Fibroblast of lung (primary cell): ENCODE data around the gene REC114. TPM values are rescaled to one million over a fixed set of nuclear protein-coding genes. Genes with fewer than 3 reads are reported as not detected.

Experiments used
- DNase-seq, 2 donors: peaks; one replicate each; pipeline versions ENCODE4 v3.0.0 to v3.0.0-alpha.2; 2010; ENCODE audit warnings: low read depth in 2 of 2
- H2AFZ ChIP-seq: 2 replicates; pipeline ENCODE4 v1.5.1; 2012; ENCODE audit warnings: low read length, control low read depth, inconsistent platforms
- H3K27ac ChIP-seq: 2 replicates; pipeline ENCODE4 v1.5.1; 2011; ENCODE audit warnings: low read length, control low read depth; ENCODE audit not compliant: insufficient read depth
- H3K27me3 ChIP-seq: 2 replicates; pipeline ENCODE4 v1.5.1; 2011; ENCODE audit warnings: mild to moderate bottlenecking, low read length; ENCODE audit not compliant: control insufficient read depth, insufficient read depth
- H3K36me3 ChIP-seq: 2 replicates; pipeline ENCODE4 v1.5.1; 2011; ENCODE audit warnings: low read length; ENCODE audit not compliant: control insufficient read depth, insufficient read depth
- H3K4me1 ChIP-seq: 2 replicates; pipeline ENCODE4 v1.5.1; 2011; ENCODE audit warnings: low read length; ENCODE audit not compliant: control insufficient read depth, insufficient read depth; ENCODE audit errors: extremely low read depth
- H3K4me2 ChIP-seq: 2 replicates; pipeline ENCODE4 v1.5.1; 2011; ENCODE audit warnings: low read length, control low read depth; ENCODE audit not compliant: insufficient read depth; ENCODE audit errors: extremely low read depth
- H3K4me3 ChIP-seq, 4 experiments: fragments of 200-600 bp in 1 of 4; sonication (generic) in 1 of 4; replicated peaks in 1 of 4; 2 replicates each; pipeline ENCODE4 v1.5.1; 2011 to 2016; ENCODE audit warnings: low read length in 4 of 4, low read depth in 3 of 4, mild to moderate bottlenecking in 3 of 4, control low read depth in 2 of 4, inconsistent platforms in 1 of 4, mixed read lengths in 1 of 4; ENCODE audit not compliant: insufficient read depth in 1 of 4; ENCODE audit errors: control extremely low read depth in 1 of 4
- H3K79me2 ChIP-seq: 2 replicates; pipeline ENCODE4 v1.5.1; 2012; ENCODE audit warnings: mild to moderate bottlenecking, low read length, inconsistent platforms; ENCODE audit not compliant: control insufficient read depth, insufficient read depth
- H3K9ac ChIP-seq: 2 replicates; pipeline ENCODE4 v1.5.1; 2011; ENCODE audit warnings: mild to moderate bottlenecking, low read length, control low read depth; ENCODE audit not compliant: insufficient read depth
- H3K9me3 ChIP-seq: 2 replicates; pipeline ENCODE4 v1.5.1; 2012; ENCODE audit warnings: low read depth, low read length; ENCODE audit not compliant: control insufficient read depth, insufficient read depth
- H4K20me1 ChIP-seq: 2 replicates; pipeline ENCODE4 v1.5.1; 2011; ENCODE audit warnings: low read length; ENCODE audit not compliant: control insufficient read depth, insufficient read depth; ENCODE audit errors: extremely low read depth
- CTCF ChIP-seq, 2 donors: IDR thresholded peaks in 1 of 2; conservative IDR thresholded peaks in 1 of 2; 1 replicate in 1 of 2; 2 replicates in 1 of 2; pipeline ENCODE4 v1.5.1; 2011 to 2012; ENCODE audit warnings: low read length in 2 of 2, control low read depth in 1 of 2, inconsistent platforms in 1 of 2, low read depth in 1 of 2, mild to moderate bottlenecking in 1 of 2
- EZH2 ChIP-seq: IDR thresholded peaks from 2 replicates; pipeline ENCODE4 v1.5.1; 2012; ENCODE audit warnings: low read length, control low read depth, mild to moderate bottlenecking; ENCODE audit errors: missing control alignments
- polyA plus RNA-seq, 2 donors: library from polyadenylated mRNA; depleted of rRNA in 1 of 2; stranded (reverse) in 1 of 2; unstranded in 1 of 2; fragments of >200 nt; gene quantifications; 2 replicates each; pipeline ENCODE4 v1.2.1, GENCODE V29; 2011 to 2012; ENCODE audit warnings: missing spikeins in 1 of 2
- total RNA-seq: library from RNA; depleted of rRNA; stranded (reverse); fragments of >200 nt; gene quantifications from 2 replicates; pipeline ENCODE4 v1.2.1, GENCODE V29; 2014

Gene REC114
- total and polyA plus RNA-seq, 2 donors (not counting 1 experiment from before 2014, with no cell fraction given) = not detected

DNA sequence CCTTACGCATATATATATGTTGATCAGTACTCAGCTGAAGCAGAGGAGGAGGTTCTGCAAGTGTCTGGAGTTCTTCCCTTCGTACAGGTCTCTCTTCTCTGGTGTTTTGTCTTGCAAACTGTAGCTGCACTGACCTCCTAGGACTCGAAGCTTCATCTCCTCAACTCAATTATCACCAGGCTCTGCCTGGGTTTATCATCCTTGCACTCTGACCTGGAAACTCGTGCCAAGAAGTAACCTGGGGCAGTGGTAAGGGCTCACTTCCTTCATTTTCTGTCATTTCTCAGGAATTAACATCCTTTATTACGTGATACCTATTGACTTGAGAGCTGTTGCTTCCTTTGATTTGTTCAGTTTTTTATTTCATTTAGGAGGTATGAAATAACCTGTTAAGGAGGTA is 14.4 kb downstream of the REC114 start:
- Histone ChIP-seq H3K36me3 (no peaks in the 10 kb centered on the region), H3K4me1 (no peaks in the 10 kb centered on the region), H3K79me2 (no peaks in the 10 kb centered on the region), H3K9ac (no peak overlapping the region), H3K27me3 (no peaks in the 10 kb centered on the region), H3K4me2 (no peak overlapping the region), H3K4me3 (no peak overlapping the region), H3K9me3 (no peaks in the 10 kb centered on the region), H3K27ac (no peak overlapping the region), H4K20me1 (no peaks in the 10 kb centered on the region), H2AFZ (no peak overlapping the region)
- no peak for DNase-seq
- TF ChIP-seq CTCF (conservative IDR thresholded peaks at IDR 0.05 in 1 of 2, IDR thresholded peaks at IDR 0.05 in 1 of 2; ENCODE audit: low read depth in 1 of 2, low read length in 2 of 2) = no peak
- TF ChIP-seq EZH2 = no peak

DNA sequence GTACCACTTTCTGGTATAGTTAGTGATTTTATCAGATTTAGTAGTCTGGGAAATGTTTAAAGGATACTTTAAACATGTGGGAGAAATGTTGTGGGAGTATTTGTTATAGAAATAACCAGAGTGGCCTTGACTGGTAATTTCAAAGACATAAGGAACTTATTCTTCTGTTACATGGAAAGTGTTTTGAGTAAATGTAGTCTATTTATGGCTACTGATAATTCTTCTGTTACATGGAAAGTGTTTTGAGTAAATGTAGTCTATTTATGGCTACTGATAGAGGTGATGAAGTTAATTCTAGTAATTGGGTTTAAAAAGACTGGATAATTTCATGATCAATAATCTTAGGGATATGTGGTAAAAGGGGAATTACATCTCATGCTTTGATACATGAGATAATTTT is 17.7 kb downstream of the REC114 start:
- Histone ChIP-seq H3K9ac (no peak overlapping the region), H4K20me1 (no peaks in the 10 kb centered on the region), H3K27me3 (no peaks in the 10 kb centered on the region), H3K79me2 (no peaks in the 10 kb centered on the region), H3K4me3 (no peak overlapping the region), H3K36me3 (no peaks in the 10 kb centered on the region), H3K27ac (no peak overlapping the region), H2AFZ (no peak overlapping the region), H3K9me3 (no peaks in the 10 kb centered on the region), H3K4me2 (no peak overlapping the region), H3K4me1 (no peaks in the 10 kb centered on the region)
- DNase-seq = no peak
- TF ChIP-seq CTCF (conservative IDR thresholded peaks at IDR 0.05 in 1 of 2, IDR thresholded peaks at IDR 0.05 in 1 of 2; ENCODE audit: low read depth in 1 of 2, low read length in 2 of 2) = no peak
- TF ChIP-seq EZH2 = no peak

DNA sequence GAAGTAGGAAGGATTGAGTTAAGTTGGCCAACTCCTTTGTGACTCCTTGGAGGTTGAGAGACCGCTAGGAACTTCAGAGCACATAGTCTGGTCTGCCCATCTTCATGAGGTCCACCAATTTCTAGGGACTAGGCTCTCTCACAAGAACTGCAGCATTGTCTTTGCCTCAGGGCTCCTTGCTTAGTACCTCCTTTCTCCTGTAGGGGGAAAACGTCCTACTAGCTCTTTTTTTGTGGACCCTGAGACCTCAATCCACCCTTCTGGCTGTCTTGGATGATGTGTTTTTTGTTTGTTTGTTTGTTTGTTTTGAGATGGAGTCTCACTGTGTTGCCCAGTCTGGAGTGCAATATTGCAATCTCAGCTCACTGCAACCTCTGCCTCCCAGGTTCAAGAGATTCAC is 21.6 kb downstream of the REC114 start:
- DNase-seq = no peak
- Histone ChIP-seq H3K79me2 (no peaks in the 10 kb centered on the region), H2AFZ (no peak overlapping the region), H3K36me3 (no peaks in the 10 kb centered on the region), H3K4me2 (no peak overlapping the region), H3K27ac (no peak overlapping the region), H3K4me1 (no peaks in the 10 kb centered on the region), H3K9ac (no peak overlapping the region), H3K27me3 (no peaks in the 10 kb centered on the region), H3K4me3 (no peak overlapping the region), H4K20me1 (no peaks in the 10 kb centered on the region), H3K9me3 (no peaks in the 10 kb centered on the region)
- TF ChIP-seq CTCF (conservative IDR thresholded peaks at IDR 0.05 in 1 of 2, IDR thresholded peaks at IDR 0.05 in 1 of 2; ENCODE audit: low read depth in 1 of 2, low read length in 2 of 2) (peak in 1 of 2 donors; percentile 16), EZH2 (no peak)
